Measurements from ENCODE around the gene ANKK1. TPM values are rescaled to one million over a fixed set of nuclear protein-coding genes. Genes with fewer than 3 reads are reported as not detected.

The ANKK1 gene
- total RNA-seq, 3 donors from 2014 or later (not counting 1 experiment from before 2014, with no cell fraction given), result 0.40 to 0.93 (median 0.73) TPM

DNA sequence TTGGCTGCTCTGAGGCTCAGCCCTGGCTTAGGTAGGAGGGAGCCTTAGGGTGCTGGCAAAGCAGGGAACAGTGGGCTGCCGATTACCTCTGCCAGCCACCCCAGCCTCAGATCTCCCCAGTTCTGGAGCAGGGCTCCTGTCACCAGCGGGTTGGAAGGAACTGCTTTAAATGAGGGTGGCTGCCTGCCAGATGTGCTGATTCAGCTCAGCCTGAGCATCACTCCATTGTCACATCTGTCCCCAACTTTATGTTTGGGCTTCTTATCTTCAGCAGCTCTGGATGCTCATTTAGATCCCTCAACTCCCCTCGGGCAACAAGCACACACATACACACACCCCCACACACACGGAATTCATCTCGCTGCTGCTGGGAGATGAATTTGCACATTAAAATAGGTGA lies 16.9 kb upstream of the ANKK1 start:
- Mint-ChIP-seq H3K27me3 (ENCODE audit: low read depth in 2 of 2) (no peaks in the 10 kb centered on the region), H3K36me3 (no peaks in the 10 kb centered on the region), H3K4me3 (no peak overlapping the region), H3K27ac (no peak overlapping the region), H3K9me3 (no peaks in the 10 kb centered on the region), H3K4me1 (peaks cover 8 to 11% of the 10 kb centered on the region in 2 donors)
- Histone ChIP-seq H3K9me3 (ENCODE audit: control insufficient read depth, insufficient read depth, low read length) (no peaks in the 10 kb centered on the region), H3K27me3 (ENCODE audit: control insufficient read depth, insufficient read depth, low read length) (no peaks in the 10 kb centered on the region), H3K4me1 (ENCODE audit: control insufficient read depth, insufficient read depth, low read length) (peaks cover 4% of the 10 kb centered on the region), H3K27ac (ENCODE audit: low read length) (no peak overlapping the region), H3K36me3 (ENCODE audit: control insufficient read depth, insufficient read depth, low read length) (peaks cover 11% of the 10 kb centered on the region), H3K4me3 (ENCODE audit: low read length) (no peak overlapping the region)
- intact Hi-C loops (cut with micrococcal nuclease), result loop anchor here (10.0 kb wide), 1 partner anchor 1764 kb away; no protein-coding TSS in a partner anchor
- DNase-seq, result no peak
- WGBS (ENCODE audit: insufficient coverage), result 81% methylated on average over 5 of the region's 5 CpGs
- TF ChIP-seq, protein P1, sequence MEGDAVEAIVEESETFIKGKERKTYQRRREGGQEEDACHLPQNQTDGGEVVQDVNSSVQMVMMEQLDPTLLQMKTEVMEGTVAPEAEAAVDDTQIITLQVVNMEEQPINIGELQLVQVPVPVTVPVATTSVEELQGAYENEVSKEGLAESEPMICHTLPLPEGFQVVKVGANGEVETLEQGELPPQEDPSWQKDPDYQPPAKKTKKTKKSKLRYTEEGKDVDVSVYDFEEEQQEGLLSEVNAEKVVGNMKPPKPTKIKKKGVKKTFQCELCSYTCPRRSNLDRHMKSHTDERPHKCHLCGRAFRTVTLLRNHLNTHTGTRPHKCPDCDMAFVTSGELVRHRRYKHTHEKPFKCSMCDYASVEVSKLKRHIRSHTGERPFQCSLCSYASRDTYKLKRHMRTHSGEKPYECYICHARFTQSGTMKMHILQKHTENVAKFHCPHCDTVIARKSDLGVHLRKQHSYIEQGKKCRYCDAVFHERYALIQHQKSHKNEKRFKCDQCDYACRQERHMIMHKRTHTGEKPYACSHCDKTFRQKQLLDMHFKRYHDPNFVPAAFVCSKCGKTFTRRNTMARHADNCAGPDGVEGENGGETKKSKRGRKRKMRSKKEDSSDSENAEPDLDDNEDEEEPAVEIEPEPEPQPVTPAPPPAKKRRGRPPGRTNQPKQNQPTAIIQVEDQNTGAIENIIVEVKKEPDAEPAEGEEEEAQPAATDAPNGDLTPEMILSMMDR (IDR thresholded peaks at IDR 0.05), result no peak
- no peak for ATAC-seq

DNA sequence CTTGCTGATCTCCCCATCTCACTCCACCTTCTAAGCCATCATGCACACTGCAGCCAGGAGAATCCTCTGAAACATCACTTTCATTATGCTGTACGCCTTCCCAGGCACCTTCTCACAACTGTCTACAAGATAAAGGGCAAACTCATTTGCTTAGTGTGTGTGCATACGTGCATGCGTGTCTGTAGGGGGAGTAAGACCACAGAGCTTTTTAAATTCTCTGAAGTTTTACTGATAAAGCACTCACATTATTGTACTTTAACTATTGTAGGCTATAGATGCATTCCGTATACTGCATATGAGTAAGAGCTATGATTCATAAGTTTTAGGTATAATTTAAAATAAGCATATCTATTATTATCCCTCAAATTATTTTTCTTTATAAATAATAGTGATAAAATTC lies 15.3 kb upstream of the ANKK1 start:
- Mint-ChIP-seq H3K27ac (no peak overlapping the region), H3K36me3 (no peaks in the 10 kb centered on the region), H3K4me3 (no peak overlapping the region), H3K9me3 (no peaks in the 10 kb centered on the region), H3K27me3 (ENCODE audit: low read depth in 2 of 2) (peaks cover 0 to under 1% of the 10 kb centered on the region in 2 donors), H3K4me1 (no peaks in the 10 kb centered on the region)
- peaks cover 10% of the 10 kb centered on the region for H3K36me3 ChIP-seq (ENCODE audit: control insufficient read depth, insufficient read depth, low read length)
- H3K27me3 ChIP-seq (ENCODE audit: control insufficient read depth, insufficient read depth, low read length), result no peaks in the 10 kb centered on the region
- H3K9me3 ChIP-seq (ENCODE audit: control insufficient read depth, insufficient read depth, low read length), result no peaks in the 10 kb centered on the region
- H3K4me1 ChIP-seq (ENCODE audit: control insufficient read depth, insufficient read depth, low read length), result no peaks in the 10 kb centered on the region
- no peak for DNase-seq
- ATAC-seq, result no peak
- TF ChIP-seq, protein P1 (IDR thresholded peaks at IDR 0.05), result no peak
- WGBS (ENCODE audit: insufficient coverage), result 100% methylated on average over 1 of the region's 4 CpGs
- intact Hi-C loops (cut with micrococcal nuclease), result loop anchor here (10.0 kb wide), 1 partner anchor 1762 kb away; no protein-coding TSS in a partner anchor
- H3K4me3 ChIP-seq (ENCODE audit: low read length), result no peak overlapping the region
- H3K27ac ChIP-seq (ENCODE audit: low read length), result no peak overlapping the region

DNA sequence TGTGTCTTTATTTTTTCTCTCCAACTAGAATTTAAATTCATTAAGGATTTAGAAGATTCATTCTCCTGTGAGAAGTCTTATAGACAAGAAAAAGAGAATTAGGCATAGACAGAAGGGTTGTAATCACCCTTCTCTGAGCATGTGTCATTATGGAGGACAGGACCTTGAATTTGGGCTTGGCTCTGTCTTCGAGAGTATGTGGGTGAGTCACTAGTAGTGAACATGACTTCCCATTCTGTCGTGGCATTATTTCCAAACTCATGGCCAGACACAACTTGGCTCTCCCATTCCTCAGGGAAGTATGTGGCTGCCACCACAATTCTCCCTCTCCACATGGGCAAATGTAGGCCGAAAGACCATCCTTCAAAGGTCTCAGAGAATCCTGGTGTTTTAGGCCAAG lies 14.3 kb upstream of the ANKK1 start:
- 89% methylated on average over 3 of the region's 3 CpGs for WGBS (ENCODE audit: insufficient coverage)
- ATAC-seq, result no peak
- H3K27me3 Mint-ChIP-seq (ENCODE audit: low read depth in 2 of 2), result peaks cover 0 to 8% of the 10 kb centered on the region in 2 donors
- no peak overlapping the region for H3K27ac Mint-ChIP-seq
- no peak for DNase-seq
- no peaks in the 10 kb centered on the region for H3K4me1 Mint-ChIP-seq
- no peaks in the 10 kb centered on the region for H3K9me3 Mint-ChIP-seq
- no peaks in the 10 kb centered on the region for H3K27me3 ChIP-seq (ENCODE audit: control insufficient read depth, insufficient read depth, low read length)
- no peak overlapping the region for H3K4me3 ChIP-seq (ENCODE audit: low read length)
- no peaks in the 10 kb centered on the region for H3K36me3 Mint-ChIP-seq
- TF ChIP-seq, protein P1 (IDR thresholded peaks at IDR 0.05), result no peak
- H3K27ac ChIP-seq (ENCODE audit: low read length), result no peak overlapping the region
- peaks cover 4% of the 10 kb centered on the region for H3K36me3 ChIP-seq (ENCODE audit: control insufficient read depth, insufficient read depth, low read length)
- intact Hi-C loops (cut with micrococcal nuclease), result loop anchor here (10.0 kb wide), 1 partner anchor 1761 kb away; no protein-coding TSS in a partner anchor
- H3K9me3 ChIP-seq (ENCODE audit: control insufficient read depth, insufficient read depth, low read length), result no peaks in the 10 kb centered on the region
- H3K4me3 Mint-ChIP-seq, result no peak overlapping the region
- H3K4me1 ChIP-seq (ENCODE audit: control insufficient read depth, insufficient read depth, low read length), result no peaks in the 10 kb centered on the region

DNA sequence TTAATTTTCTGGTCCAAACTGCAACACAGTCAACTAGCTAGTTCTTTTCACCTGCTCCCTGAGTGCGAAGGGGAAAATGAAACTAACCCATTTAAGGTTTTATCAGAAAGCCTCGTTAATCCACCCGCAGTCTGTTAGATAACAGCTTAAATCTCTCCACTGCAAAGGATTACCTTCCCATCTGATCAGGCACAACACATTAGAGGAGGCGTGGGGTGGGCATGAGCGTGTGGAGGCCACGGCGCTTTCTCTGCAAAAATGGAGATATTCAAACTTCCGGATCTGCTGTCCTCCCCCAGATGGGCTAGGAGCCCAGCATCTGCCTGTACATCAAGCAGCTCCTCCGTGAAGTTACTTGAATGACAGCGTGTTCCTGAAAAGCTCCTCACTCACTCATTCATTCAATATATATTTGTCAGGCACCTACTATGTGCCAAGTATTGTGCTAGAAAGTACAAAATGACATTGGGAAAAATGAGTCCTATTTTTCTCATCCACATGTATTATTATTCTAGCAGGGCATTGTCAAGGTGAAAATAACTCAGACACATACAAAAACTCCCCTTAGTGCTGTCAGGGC lies 13.5 kb upstream of the ANKK1 start:
- H3K4me1 ChIP-seq (ENCODE audit: control insufficient read depth, insufficient read depth, low read length), result no peaks in the 10 kb centered on the region
- intact Hi-C loops (cut with micrococcal nuclease), result loop anchor here (10.0 kb wide), 1 partner anchor 1761 kb away; no protein-coding TSS in a partner anchor
- Mint-ChIP-seq H3K36me3 (no peaks in the 10 kb centered on the region), H3K9me3 (no peaks in the 10 kb centered on the region), H3K27ac (no peak overlapping the region), H3K4me1 (no peaks in the 10 kb centered on the region), H3K4me3 (no peak overlapping the region), H3K27me3 (ENCODE audit: low read depth in 2 of 2) (peaks cover 0 to 8% of the 10 kb centered on the region in 2 donors)
- no peaks in the 10 kb centered on the region for H3K27me3 ChIP-seq (ENCODE audit: control insufficient read depth, insufficient read depth, low read length)
- TF ChIP-seq, protein P1 (IDR thresholded peaks at IDR 0.05), result no peak
- H3K27ac ChIP-seq (ENCODE audit: low read length), result no peak overlapping the region
- no peak overlapping the region for H3K4me3 ChIP-seq (ENCODE audit: low read length)
- DNase-seq (no peak), ATAC-seq (no peak)
- H3K36me3 ChIP-seq (ENCODE audit: control insufficient read depth, insufficient read depth, low read length), result peaks cover 2% of the 10 kb centered on the region
- WGBS (ENCODE audit: insufficient coverage), result 93% methylated on average over 10 of the region's 10 CpGs
- no peaks in the 10 kb centered on the region for H3K9me3 ChIP-seq (ENCODE audit: control insufficient read depth, insufficient read depth, low read length)
